ENCODE measurements around the gene CMC4. TPM values are rescaled to one million over a fixed set of nuclear protein-coding genes. Genes with fewer than 3 reads are reported as not detected.

The CMC4 gene
- total RNA-seq, 1 experiment from 2014 or later, result 31.9 TPM

DNA sequence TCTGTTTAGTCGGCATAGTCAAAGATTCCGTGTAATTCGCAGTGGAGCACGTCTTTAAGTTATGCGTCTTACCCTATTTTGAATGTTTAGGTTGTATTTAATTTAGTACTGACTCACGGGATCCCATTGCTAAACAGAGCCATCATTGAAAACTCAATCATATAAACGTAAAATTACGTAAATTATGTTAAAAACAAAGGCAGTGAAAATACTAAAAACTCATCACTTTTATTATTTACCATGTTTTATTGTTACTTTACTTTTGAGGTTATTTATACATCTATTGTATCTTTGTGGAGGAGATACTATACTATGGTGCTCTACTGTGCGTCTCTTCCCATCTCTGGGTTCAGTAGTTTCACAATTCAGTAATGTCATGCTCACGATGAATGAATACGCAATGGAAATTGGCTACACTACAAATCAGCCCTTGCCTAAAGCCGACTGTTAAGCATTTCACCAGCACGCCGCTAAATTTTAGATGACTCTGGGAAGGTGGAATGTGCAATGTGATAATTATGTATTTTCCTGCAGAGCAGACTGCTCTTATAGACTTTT is 43.3 kb downstream of the CMC4 start:
- Histone ChIP-seq H2AFZ (ENCODE audit: low read length) (peak overlapping the region; percentile 72), H3K27ac (ENCODE audit: low read length) (peak overlapping the region; percentile 90), H3K36me3 (ENCODE audit: low read depth, low read length) (no peaks in the 10 kb centered on the region), H3K27me3 (ENCODE audit: low read length) (no peaks in the 10 kb centered on the region), H3K9me3 (ENCODE audit: low read length) (no peaks in the 10 kb centered on the region), H3F3A (ENCODE audit: low read length, unreplicated experiment) (no peaks in the 10 kb centered on the region), H4K20me1 (ENCODE audit: low read length) (peaks cover 10% of the 10 kb centered on the region), H3K79me2 (ENCODE audit: low read length) (peaks cover 49% of the 10 kb centered on the region), H3K4me2 (ENCODE audit: low read length) (peak overlapping the region; percentile 83), H3K4me3 (ENCODE audit: low read length) (peak overlapping the region; percentile 77), H3K9ac (ENCODE audit: low read length) (peak overlapping the region; percentile 94), H3K4me1 (ENCODE audit: insufficient read depth, low read length) (peaks cover 13% of the 10 kb centered on the region), H3K9me2 (replicated peaks; ENCODE audit: low read length) (no peaks in the 10 kb centered on the region)
- ChIA-PET CTCF (interaction anchor here (0.6 to 0.9 kb wide), 2 partner anchors 29 to 37 kb away, joined by 3 to 4 read pairs; no protein-coding TSS in a partner anchor), POLR2A (ENCODE audit: unreplicated experiment) (no interaction called here)
- intact Hi-C loops (cut with micrococcal nuclease), result loop anchor here (2.0 kb wide), 1 partner anchor 41 kb away; no protein-coding TSS in a partner anchor
- BruUV-seq (replicated peaks), result TSS peak; percentile 68
- TF ChIP-seq, protein P1, sequence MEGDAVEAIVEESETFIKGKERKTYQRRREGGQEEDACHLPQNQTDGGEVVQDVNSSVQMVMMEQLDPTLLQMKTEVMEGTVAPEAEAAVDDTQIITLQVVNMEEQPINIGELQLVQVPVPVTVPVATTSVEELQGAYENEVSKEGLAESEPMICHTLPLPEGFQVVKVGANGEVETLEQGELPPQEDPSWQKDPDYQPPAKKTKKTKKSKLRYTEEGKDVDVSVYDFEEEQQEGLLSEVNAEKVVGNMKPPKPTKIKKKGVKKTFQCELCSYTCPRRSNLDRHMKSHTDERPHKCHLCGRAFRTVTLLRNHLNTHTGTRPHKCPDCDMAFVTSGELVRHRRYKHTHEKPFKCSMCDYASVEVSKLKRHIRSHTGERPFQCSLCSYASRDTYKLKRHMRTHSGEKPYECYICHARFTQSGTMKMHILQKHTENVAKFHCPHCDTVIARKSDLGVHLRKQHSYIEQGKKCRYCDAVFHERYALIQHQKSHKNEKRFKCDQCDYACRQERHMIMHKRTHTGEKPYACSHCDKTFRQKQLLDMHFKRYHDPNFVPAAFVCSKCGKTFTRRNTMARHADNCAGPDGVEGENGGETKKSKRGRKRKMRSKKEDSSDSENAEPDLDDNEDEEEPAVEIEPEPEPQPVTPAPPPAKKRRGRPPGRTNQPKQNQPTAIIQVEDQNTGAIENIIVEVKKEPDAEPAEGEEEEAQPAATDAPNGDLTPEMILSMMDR (conservative IDR thresholded peaks at IDR 0.05; ENCODE audit: low read depth, low read length), result no peak
- no peak for TF ChIP-seq EZH2phosphoT487 (IDR thresholded peaks at IDR 0.05; ENCODE audit: borderline replicate concordance, low read length)
- no peak for TF ChIP-seq EZH2 (IDR thresholded peaks at IDR 0.05; ENCODE audit: low read length, unreplicated experiment)
- no peak for ATAC-seq
- peak; percentile 38 for DNase-seq

DNA sequence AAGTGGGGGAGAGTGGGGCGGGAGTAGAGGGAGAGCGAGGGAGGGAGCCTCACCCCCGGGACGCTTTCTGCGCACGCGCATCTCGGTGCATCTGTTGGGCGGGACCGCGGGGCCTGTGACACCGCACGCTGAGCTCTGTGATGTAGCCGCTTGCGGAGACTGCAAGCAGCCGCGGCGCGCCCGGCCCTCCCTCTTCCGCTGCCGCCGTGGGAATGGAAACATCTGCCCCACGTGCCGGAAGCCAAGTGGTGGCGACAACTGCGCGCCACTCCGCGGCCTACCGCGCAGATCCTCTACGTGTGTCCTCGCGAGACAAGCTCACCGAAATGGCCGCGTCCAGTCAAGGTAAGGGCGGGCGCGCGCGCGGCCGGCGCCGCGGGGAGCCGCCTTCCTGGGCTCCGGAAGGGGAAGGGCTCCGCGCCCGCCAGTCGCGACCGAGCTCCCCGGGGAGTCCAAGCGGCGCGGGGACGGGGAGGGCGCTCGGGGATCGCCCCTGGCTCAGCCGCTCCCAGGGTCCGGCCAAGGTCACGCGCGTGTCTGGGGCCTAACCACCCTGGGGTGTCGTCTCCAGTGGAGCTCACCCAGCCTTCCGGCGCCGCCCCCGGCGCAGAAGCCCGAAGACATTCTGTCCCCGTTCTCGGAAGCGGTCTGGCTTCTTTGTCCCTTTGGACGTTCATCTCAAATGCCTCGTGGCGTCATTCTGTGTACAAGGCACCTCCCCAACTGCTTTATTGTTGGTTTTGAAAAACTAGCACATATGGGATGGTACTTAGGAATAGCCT is 44.0 kb downstream of the CMC4 start, which contains the start of gene FUNDC2:
FUNDC2 (plus strand) TSS at position 118 of the 782 bp plus-strand sequence; CDS start at position 213, 95 bp downstream.
- peak within 1 kb of the TSS; percentile 77 for H3K4me3 ChIP-seq (ENCODE audit: low read length)
- ATAC-seq (peak; percentile 77), DNase-seq (peak; percentile 92)
- peak within 1 kb of the TSS; percentile 90 for H3K27ac ChIP-seq (ENCODE audit: low read length)
- H3F3A ChIP-seq (ENCODE audit: low read length, unreplicated experiment), result no peaks in the 10 kb centered on the region
- H3K4me1 ChIP-seq (ENCODE audit: insufficient read depth, low read length), result peaks cover 13% of the 10 kb centered on the region
- H3K4me2 ChIP-seq (ENCODE audit: low read length), result peak within 1 kb of the TSS; percentile 83
- peak within 1 kb of the TSS; percentile 94 for H3K9ac ChIP-seq (ENCODE audit: low read length)
- H2AFZ ChIP-seq (ENCODE audit: low read length), result peak within 1 kb of the TSS; percentile 72
- intact Hi-C loops (cut with micrococcal nuclease), result loop anchor here (1.0 to 2.0 kb wide), 3 partner anchors 30 to 44 kb away; partner anchors contain the start of genes BRCC3, CMC4 and MTCP1
- peaks cover 10% of the 10 kb centered on the region for H4K20me1 ChIP-seq (ENCODE audit: low read length)
- no peaks in the 10 kb centered on the region for H3K9me2 ChIP-seq (replicated peaks; ENCODE audit: low read length)
- CTCF ChIA-PET, result interaction anchor here (1.0 kb wide), 1 partner anchor 22 kb away, joined by 3 read pairs; no protein-coding TSS in a partner anchor
- no peaks in the 10 kb centered on the region for H3K27me3 ChIP-seq (ENCODE audit: low read length)
- no peaks in the 10 kb centered on the region for H3K36me3 ChIP-seq (ENCODE audit: low read depth, low read length)
- POLR2A ChIA-PET (ENCODE audit: unreplicated experiment), result interaction anchor here (0.7 kb wide), 1 partner anchor 38 kb away, joined by 4 read pairs; no protein-coding TSS in a partner anchor
- no TSS peak for BruUV-seq (replicated peaks)
- TF ChIP-seq EZH2 (IDR thresholded peaks at IDR 0.05; ENCODE audit: low read length, unreplicated experiment), result no peak
- TF ChIP-seq, protein P1 (conservative IDR thresholded peaks at IDR 0.05; ENCODE audit: low read depth, low read length), result no peak
- TF ChIP-seq EZH2phosphoT487 (IDR thresholded peaks at IDR 0.05; ENCODE audit: borderline replicate concordance, low read length), result peak; percentile 94
- H3K9me3 ChIP-seq (ENCODE audit: low read length), result no peaks in the 10 kb centered on the region
- peaks cover 45% of the 10 kb centered on the region for H3K79me2 ChIP-seq (ENCODE audit: low read length)
